Natural killer cell treated with Interleukin-12 subunit alpha and Interleukin-12 subunit beta and Interleukin-15 and Interleukin-18, amount 100 ng/mL, for 72 hours (primary cell): ENCODE data around the gene KIRREL3. TPM values are rescaled to one million over a fixed set of nuclear protein-coding genes. Genes with fewer than 3 reads are reported as not detected.
A peak's percentile ranks its signal among the peaks of the same experiment; 100 is the strongest.

Experiments
- ATAC-seq, 2 donors: fragments of 150-1000 bp; cut with Tn5 transposase in 1 of 2; sonication (Bioruptor Pico), chemical (Tn5 transposase) in 1 of 2; 2 replicates each; pipeline ENCODE4 v1.10.0; 2021
- DNase-seq: peaks from one replicate; pipeline ENCODE4 v3.0.0; 2022; ENCODE audit warnings: low spot score
- H3K27ac Mint-ChIP-seq, 2 donors: 1 replicate in 1 of 2; 2 replicates in 1 of 2; pipeline ENCODE4 v1.8.0; 2022; ENCODE audit warnings: mixed read lengths in 2 of 2, mild to moderate bottlenecking in 1 of 2, moderate library complexity in 1 of 2
- H3K27me3 Mint-ChIP-seq, 2 donors: 1 replicate in 1 of 2; 2 replicates in 1 of 2; pipeline ENCODE4 v1.8.0; 2022; ENCODE audit warnings: mixed read lengths in 2 of 2
- H3K36me3 Mint-ChIP-seq: one replicate; pipeline ENCODE4 v1.8.0; 2022; ENCODE audit warnings: mixed read lengths
- H3K4me1 Mint-ChIP-seq, 2 donors: 1 replicate in 1 of 2; 2 replicates in 1 of 2; pipeline ENCODE4 v1.8.0; 2022; ENCODE audit warnings: low read depth in 2 of 2, mixed read lengths in 2 of 2, mild to moderate bottlenecking in 1 of 2
- H3K4me3 Mint-ChIP-seq: one replicate; pipeline ENCODE4 v1.8.0; 2022; ENCODE audit warnings: mixed read lengths
- H3K9me3 Mint-ChIP-seq: 2 replicates; pipeline ENCODE4 v1.8.0; 2022; ENCODE audit warnings: mixed read lengths
- total RNA-seq, 2 donors: library from RNA; stranded (reverse); gene quantifications; one replicate each; pipeline ENCODE4 v1.2.3, GENCODE V29; 2022

Gene KIRREL3
- total RNA-seq, 2 donors from 2014 or later, result not detected

GRCh38 chr11:126578021-126578420 is 422.5 kb downstream of the KIRREL3 start:
- Mint-ChIP-seq H3K27ac (no peak overlapping the region), H3K9me3 (no peaks in the 10 kb centered on the region), H3K4me1 (no peaks in the 10 kb centered on the region), H3K27me3 (peaks cover 0 to 2% of the 10 kb centered on the region in 2 donors), H3K36me3 (no peaks in the 10 kb centered on the region), H3K4me3 (no peak overlapping the region)
- ATAC-seq (no peak), DNase-seq (no peak)

- ATAC-seq (no peak), DNase-seq (peak; percentile 29)
- Mint-ChIP-seq H3K27me3 (peaks cover 0 to 6% of the 10 kb centered on the region in 2 donors), H3K4me1 (no peaks in the 10 kb centered on the region), H3K36me3 (no peaks in the 10 kb centered on the region), H3K4me3 (no peak overlapping the region), H3K27ac (no peak overlapping the region), H3K9me3 (no peaks in the 10 kb centered on the region)
Observed at GRCh38 chr11:126575849-126576248, 424.7 kb downstream of the KIRREL3 start.

- ATAC-seq (no peak), DNase-seq (no peak)
- H3K4me1 Mint-ChIP-seq, result no peaks in the 10 kb centered on the region
- H3K4me3 Mint-ChIP-seq, result no peak overlapping the region
- H3K27me3 Mint-ChIP-seq, result peaks cover 7 to 10% of the 10 kb centered on the region in 2 donors
- H3K36me3 Mint-ChIP-seq, result no peaks in the 10 kb centered on the region
- no peaks in the 10 kb centered on the region for H3K9me3 Mint-ChIP-seq
- no peak overlapping the region for H3K27ac Mint-ChIP-seq
Observed at GRCh38 chr11:126573325-126573978, 427.1 kb downstream of the KIRREL3 start.

- no peak for ATAC-seq
- Mint-ChIP-seq H3K4me1 (no peaks in the 10 kb centered on the region), H3K27me3 (peaks cover 13 to 21% of the 10 kb centered on the region in 2 donors), H3K9me3 (no peaks in the 10 kb centered on the region), H3K36me3 (no peaks in the 10 kb centered on the region), H3K4me3 (no peak overlapping the region), H3K27ac (no peak overlapping the region)
- DNase-seq, result no peak
Observed at GRCh38 chr11:126570489-126570888, 430.1 kb downstream of the KIRREL3 start.

GRCh38 chr11:126567419-126567818 is 433.2 kb downstream of the KIRREL3 start:
- H3K4me1 Mint-ChIP-seq, result no peaks in the 10 kb centered on the region
- H3K36me3 Mint-ChIP-seq, result no peaks in the 10 kb centered on the region
- DNase-seq (no peak), ATAC-seq (no peak)
- H3K4me3 Mint-ChIP-seq, result no peak overlapping the region
- peaks cover 18 to 29% of the 10 kb centered on the region in 2 donors for H3K27me3 Mint-ChIP-seq
- no peak overlapping the region for H3K27ac Mint-ChIP-seq
- H3K9me3 Mint-ChIP-seq, result no peaks in the 10 kb centered on the region

- no peak overlapping the region for H3K4me3 Mint-ChIP-seq
- ATAC-seq, result no peak
- no peaks in the 10 kb centered on the region for H3K4me1 Mint-ChIP-seq
- no peak overlapping the region for H3K27ac Mint-ChIP-seq
- peaks cover 27 to 34% of the 10 kb centered on the region in 2 donors for H3K27me3 Mint-ChIP-seq
- no peaks in the 10 kb centered on the region for H3K9me3 Mint-ChIP-seq
- H3K36me3 Mint-ChIP-seq, result no peaks in the 10 kb centered on the region
- DNase-seq, result no peak
Observed at GRCh38 chr11:126564566-126564965, 436.0 kb downstream of the KIRREL3 start.

- DNase-seq (no peak), ATAC-seq (no peak)
- no peak overlapping the region for H3K27ac Mint-ChIP-seq
Observed at GRCh38 chr11:126561327-126561893, 439.2 kb downstream of the KIRREL3 start.

GRCh38 chr11:126560221-126560620 is 440.3 kb downstream of the KIRREL3 start:
- no peaks in the 10 kb centered on the region for H3K9me3 Mint-ChIP-seq
- H3K36me3 Mint-ChIP-seq, result no peaks in the 10 kb centered on the region
- ATAC-seq, result no peak
- H3K4me1 Mint-ChIP-seq, result no peaks in the 10 kb centered on the region
- H3K27me3 Mint-ChIP-seq, result peaks cover 11 to 20% of the 10 kb centered on the region in 2 donors
- no peak overlapping the region for H3K4me3 Mint-ChIP-seq
- no peak for DNase-seq
- H3K27ac Mint-ChIP-seq, result no peak overlapping the region

More at GRCh38 chr11:126561327-126561893, 439.2 kb downstream of the KIRREL3 start:
- no peaks in the 10 kb centered on the region for H3K9me3 Mint-ChIP-seq
- H3K27me3 Mint-ChIP-seq, result peaks cover 21 to 24% of the 10 kb centered on the region in 2 donors
- no peak overlapping the region for H3K4me3 Mint-ChIP-seq
- H3K36me3 Mint-ChIP-seq, result no peaks in the 10 kb centered on the region
- no peaks in the 10 kb centered on the region for H3K4me1 Mint-ChIP-seq

- Mint-ChIP-seq H3K36me3 (no peaks in the 10 kb centered on the region), H3K4me3 (no peak overlapping the region), H3K27ac (no peak overlapping the region), H3K27me3 (peaks cover 9 to 13% of the 10 kb centered on the region in 2 donors), H3K9me3 (no peaks in the 10 kb centered on the region), H3K4me1 (no peaks in the 10 kb centered on the region)
- no peak for ATAC-seq
- no peak for DNase-seq
Observed at GRCh38 chr11:126548581-126549550, 451.7 kb downstream of the KIRREL3 start.

- ATAC-seq (no peak), DNase-seq (no peak)
- Mint-ChIP-seq H3K27me3 (peaks cover 14 to 15% of the 10 kb centered on the region in 2 donors), H3K36me3 (no peaks in the 10 kb centered on the region), H3K4me1 (no peaks in the 10 kb centered on the region), H3K4me3 (no peak overlapping the region), H3K27ac (no peak overlapping the region), H3K9me3 (no peaks in the 10 kb centered on the region)
Observed at GRCh38 chr11:126547691-126548090, 452.9 kb downstream of the KIRREL3 start.

- no peak for DNase-seq
- H3K36me3 Mint-ChIP-seq, result no peaks in the 10 kb centered on the region
- H3K27me3 Mint-ChIP-seq, result peaks cover 16 to 19% of the 10 kb centered on the region in 2 donors
- no peak overlapping the region for H3K27ac Mint-ChIP-seq
- H3K9me3 Mint-ChIP-seq, result no peaks in the 10 kb centered on the region
- H3K4me1 Mint-ChIP-seq, result no peaks in the 10 kb centered on the region
- ATAC-seq, result no peak
- no peak overlapping the region for H3K4me3 Mint-ChIP-seq
Observed at GRCh38 chr11:126547161-126547560, 453.4 kb downstream of the KIRREL3 start.

GRCh38 chr11:126546694-126547093 is 453.9 kb downstream of the KIRREL3 start:
- DNase-seq, result no peak
- no peak for ATAC-seq
- no peak overlapping the region for H3K4me3 Mint-ChIP-seq
- no peaks in the 10 kb centered on the region for H3K9me3 Mint-ChIP-seq
- no peaks in the 10 kb centered on the region for H3K36me3 Mint-ChIP-seq
- H3K4me1 Mint-ChIP-seq, result no peaks in the 10 kb centered on the region
- peaks cover 19 to 23% of the 10 kb centered on the region in 2 donors for H3K27me3 Mint-ChIP-seq
- H3K27ac Mint-ChIP-seq, result no peak overlapping the region

- ATAC-seq, result no peak
- H3K4me3 Mint-ChIP-seq, result no peak overlapping the region
Observed at GRCh38 chr11:126546191-126546590, 454.4 kb downstream of the KIRREL3 start.

More at GRCh38 chr11:126546191-126546590, 454.4 kb downstream of the KIRREL3 start:
- peaks cover 19 to 23% of the 10 kb centered on the region in 2 donors for H3K27me3 Mint-ChIP-seq
- no peak for DNase-seq
- H3K9me3 Mint-ChIP-seq, result no peaks in the 10 kb centered on the region
- no peak overlapping the region for H3K27ac Mint-ChIP-seq
- H3K4me1 Mint-ChIP-seq, result no peaks in the 10 kb centered on the region
- H3K36me3 Mint-ChIP-seq, result no peaks in the 10 kb centered on the region
